H1 (cell line): Measurements from ENCODE around the gene LGALS1. TPM values are rescaled to one million over a fixed set of nuclear protein-coding genes. Genes with fewer than 3 reads are reported as not detected.

ENCODE experiments used
- ASH2L ChIP-seq: fragments of 200-600, 300-600 bp; sonication (generic); IDR thresholded peaks from one replicate; pipeline ENCODE4 v1.7.1; 2017; ENCODE audit warnings: low read length
- HDAC2 ChIP-seq, 2 experiments: fragments of 300-600 bp in 1 of 2; sonication (generic) in 1 of 2; IDR thresholded peaks; 2 replicates each; pipeline ENCODE4 v1.6.1; 2011 to 2012; ENCODE audit warnings: low read depth in 2 of 2, low read length in 2 of 2, mild to moderate bottlenecking in 2 of 2, moderate library complexity in 2 of 2, borderline replicate concordance in 1 of 2, inconsistent platforms in 1 of 2
- RBBP5 ChIP-seq: IDR thresholded peaks from 2 replicates; pipeline ENCODE4 v1.7.1; 2012; ENCODE audit warnings: low read depth, mild to moderate bottlenecking, inconsistent platforms, low read length, moderate library complexity, borderline replicate concordance
- SIX5 ChIP-seq: IDR thresholded peaks from 2 replicates; pipeline ENCODE4 v1.6.1; 2011; ENCODE audit warnings: mild to moderate bottlenecking, low read depth, low read length
- TAF1 ChIP-seq: IDR thresholded peaks from 2 replicates; pipeline ENCODE4 v1.6.1; 2011; ENCODE audit warnings: mild to moderate bottlenecking, low read depth, low read length
- TEAD4 ChIP-seq: IDR thresholded peaks from 2 replicates; pipeline ENCODE4 v1.6.1; 2012; ENCODE audit warnings: low read depth, low read length, inconsistent platforms, mixed read lengths
- polyA plus RNA-seq, 7 experiments: library from polyadenylated mRNA; depleted of rRNA in 3 of 7; stranded (reverse) in 5 of 7; unstranded in 2 of 7; fragments of >200 nt in 5 of 7; fragments of 200-250 nt in 2 of 7; gene quantifications; 1 replicate in 5 of 7; 2 replicates in 1 of 7; 4 replicates in 1 of 7; pipeline versions ENCODE4 v1.2.1 to v1.2.3, GENCODE V29; 2011 to 2013; ENCODE audit warnings: missing spikeins in 2 of 7, mixed read lengths in 2 of 7
- total RNA-seq: library from RNA; stranded (reverse); fragmentation: NEBNext Ultra II Directional; extraction: Animal tissue kit (Norgen Biotek cat#: 25700); gene quantifications from 2 replicates; pipeline ENCODE4 v1.2.1, GENCODE V29; 2021
- TF ChIP-seq, protein P1 (sequence below): fragments of 300-600 bp; sonication (generic); IDR thresholded peaks from 2 replicates; pipeline ENCODE4 v1.7.1; 2012; ENCODE audit warnings: low read length, moderate library complexity, mild to moderate bottlenecking, inconsistent platforms; ENCODE audit not compliant: insufficient replicate concordance

The LGALS1 gene
- total and polyA plus RNA-seq, 2 of the 8 experiments (the other 6 are each of a cell fraction or from before 2014, with no cell fraction given), result 12.0 to 92.4 TPM

DNA sequence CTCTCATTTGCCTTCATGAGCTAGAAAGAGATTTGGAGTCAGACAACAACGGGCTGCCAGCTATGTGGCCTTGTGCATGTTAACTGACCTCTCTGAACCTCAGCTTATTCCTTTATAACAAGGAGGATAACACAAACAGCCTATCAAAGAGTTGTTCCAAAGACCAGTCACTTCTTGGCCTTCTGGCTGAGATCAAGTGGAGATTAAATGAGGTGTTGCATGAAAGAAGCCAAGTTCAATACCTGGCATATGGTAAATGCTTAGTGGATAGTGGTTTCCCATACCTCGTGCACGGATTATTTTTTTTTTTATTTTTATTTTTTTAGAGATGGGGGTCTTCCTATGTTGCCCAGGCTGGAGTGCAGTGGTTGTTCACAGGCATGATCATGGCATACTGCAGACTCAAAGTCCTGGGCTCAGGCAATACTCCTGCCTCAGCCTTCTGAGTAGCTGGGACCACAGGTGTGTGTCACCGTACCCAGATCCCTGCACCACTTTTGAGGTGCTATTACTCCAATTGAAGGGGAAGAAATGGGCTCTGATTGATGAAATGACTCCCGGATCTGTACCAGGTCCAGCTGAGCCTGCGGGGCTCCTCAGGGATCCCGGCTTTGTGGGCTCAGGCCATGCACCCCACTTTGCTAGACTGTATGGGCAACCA lies 4.9 kb downstream of the LGALS1 start (continued):
- TF ChIP-seq, protein P1, sequence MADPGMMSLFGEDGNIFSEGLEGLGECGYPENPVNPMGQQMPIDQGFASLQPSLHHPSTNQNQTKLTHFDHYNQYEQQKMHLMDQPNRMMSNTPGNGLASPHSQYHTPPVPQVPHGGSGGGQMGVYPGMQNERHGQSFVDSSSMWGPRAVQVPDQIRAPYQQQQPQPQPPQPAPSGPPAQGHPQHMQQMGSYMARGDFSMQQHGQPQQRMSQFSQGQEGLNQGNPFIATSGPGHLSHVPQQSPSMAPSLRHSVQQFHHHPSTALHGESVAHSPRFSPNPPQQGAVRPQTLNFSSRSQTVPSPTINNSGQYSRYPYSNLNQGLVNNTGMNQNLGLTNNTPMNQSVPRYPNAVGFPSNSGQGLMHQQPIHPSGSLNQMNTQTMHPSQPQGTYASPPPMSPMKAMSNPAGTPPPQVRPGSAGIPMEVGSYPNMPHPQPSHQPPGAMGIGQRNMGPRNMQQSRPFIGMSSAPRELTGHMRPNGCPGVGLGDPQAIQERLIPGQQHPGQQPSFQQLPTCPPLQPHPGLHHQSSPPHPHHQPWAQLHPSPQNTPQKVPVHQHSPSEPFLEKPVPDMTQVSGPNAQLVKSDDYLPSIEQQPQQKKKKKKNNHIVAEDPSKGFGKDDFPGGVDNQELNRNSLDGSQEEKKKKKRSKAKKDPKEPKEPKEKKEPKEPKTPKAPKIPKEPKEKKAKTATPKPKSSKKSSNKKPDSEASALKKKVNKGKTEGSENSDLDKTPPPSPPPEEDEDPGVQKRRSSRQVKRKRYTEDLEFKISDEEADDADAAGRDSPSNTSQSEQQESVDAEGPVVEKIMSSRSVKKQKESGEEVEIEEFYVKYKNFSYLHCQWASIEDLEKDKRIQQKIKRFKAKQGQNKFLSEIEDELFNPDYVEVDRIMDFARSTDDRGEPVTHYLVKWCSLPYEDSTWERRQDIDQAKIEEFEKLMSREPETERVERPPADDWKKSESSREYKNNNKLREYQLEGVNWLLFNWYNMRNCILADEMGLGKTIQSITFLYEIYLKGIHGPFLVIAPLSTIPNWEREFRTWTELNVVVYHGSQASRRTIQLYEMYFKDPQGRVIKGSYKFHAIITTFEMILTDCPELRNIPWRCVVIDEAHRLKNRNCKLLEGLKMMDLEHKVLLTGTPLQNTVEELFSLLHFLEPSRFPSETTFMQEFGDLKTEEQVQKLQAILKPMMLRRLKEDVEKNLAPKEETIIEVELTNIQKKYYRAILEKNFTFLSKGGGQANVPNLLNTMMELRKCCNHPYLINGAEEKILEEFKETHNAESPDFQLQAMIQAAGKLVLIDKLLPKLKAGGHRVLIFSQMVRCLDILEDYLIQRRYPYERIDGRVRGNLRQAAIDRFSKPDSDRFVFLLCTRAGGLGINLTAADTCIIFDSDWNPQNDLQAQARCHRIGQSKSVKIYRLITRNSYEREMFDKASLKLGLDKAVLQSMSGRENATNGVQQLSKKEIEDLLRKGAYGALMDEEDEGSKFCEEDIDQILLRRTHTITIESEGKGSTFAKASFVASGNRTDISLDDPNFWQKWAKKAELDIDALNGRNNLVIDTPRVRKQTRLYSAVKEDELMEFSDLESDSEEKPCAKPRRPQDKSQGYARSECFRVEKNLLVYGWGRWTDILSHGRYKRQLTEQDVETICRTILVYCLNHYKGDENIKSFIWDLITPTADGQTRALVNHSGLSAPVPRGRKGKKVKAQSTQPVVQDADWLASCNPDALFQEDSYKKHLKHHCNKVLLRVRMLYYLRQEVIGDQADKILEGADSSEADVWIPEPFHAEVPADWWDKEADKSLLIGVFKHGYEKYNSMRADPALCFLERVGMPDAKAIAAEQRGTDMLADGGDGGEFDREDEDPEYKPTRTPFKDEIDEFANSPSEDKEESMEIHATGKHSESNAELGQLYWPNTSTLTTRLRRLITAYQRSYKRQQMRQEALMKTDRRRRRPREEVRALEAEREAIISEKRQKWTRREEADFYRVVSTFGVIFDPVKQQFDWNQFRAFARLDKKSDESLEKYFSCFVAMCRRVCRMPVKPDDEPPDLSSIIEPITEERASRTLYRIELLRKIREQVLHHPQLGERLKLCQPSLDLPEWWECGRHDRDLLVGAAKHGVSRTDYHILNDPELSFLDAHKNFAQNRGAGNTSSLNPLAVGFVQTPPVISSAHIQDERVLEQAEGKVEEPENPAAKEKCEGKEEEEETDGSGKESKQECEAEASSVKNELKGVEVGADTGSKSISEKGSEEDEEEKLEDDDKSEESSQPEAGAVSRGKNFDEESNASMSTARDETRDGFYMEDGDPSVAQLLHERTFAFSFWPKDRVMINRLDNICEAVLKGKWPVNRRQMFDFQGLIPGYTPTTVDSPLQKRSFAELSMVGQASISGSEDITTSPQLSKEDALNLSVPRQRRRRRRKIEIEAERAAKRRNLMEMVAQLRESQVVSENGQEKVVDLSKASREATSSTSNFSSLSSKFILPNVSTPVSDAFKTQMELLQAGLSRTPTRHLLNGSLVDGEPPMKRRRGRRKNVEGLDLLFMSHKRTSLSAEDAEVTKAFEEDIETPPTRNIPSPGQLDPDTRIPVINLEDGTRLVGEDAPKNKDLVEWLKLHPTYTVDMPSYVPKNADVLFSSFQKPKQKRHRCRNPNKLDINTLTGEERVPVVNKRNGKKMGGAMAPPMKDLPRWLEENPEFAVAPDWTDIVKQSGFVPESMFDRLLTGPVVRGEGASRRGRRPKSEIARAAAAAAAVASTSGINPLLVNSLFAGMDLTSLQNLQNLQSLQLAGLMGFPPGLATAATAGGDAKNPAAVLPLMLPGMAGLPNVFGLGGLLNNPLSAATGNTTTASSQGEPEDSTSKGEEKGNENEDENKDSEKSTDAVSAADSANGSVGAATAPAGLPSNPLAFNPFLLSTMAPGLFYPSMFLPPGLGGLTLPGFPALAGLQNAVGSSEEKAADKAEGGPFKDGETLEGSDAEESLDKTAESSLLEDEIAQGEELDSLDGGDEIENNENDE, result no peak
- TF ChIP-seq RBBP5 (no peak), HDAC2 (IDR thresholded peaks at IDR 0.05; ENCODE audit: borderline replicate concordance in 1 of 2, low read depth in 2 of 2, low read length in 2 of 2) (no peak), ASH2L (no peak), SIX5 (no peak), TAF1 (no peak), TEAD4 (no peak)
